K562 (cell line): ENCODE measurements around the gene DRC1. TPM values are rescaled to one million over a fixed set of nuclear protein-coding genes. Genes with fewer than 3 reads are reported as not detected.

Experiments
- ARID1B ChIP-seq: fragments of 450-650 bp; IDR thresholded peaks from 2 replicates; pipeline ENCODE4 v1.6.1; 2016; ENCODE audit warnings: antibody characterized with exemption, mild to moderate bottlenecking, inconsistent platforms
- CC2D1A ChIP-seq: fragments of 450-650 bp; IDR thresholded peaks from 2 replicates; pipeline ENCODE4 v1.6.1; 2017; ENCODE audit warnings: mild to moderate bottlenecking
- E2F3 ChIP-seq: fragments of 250-450 bp; sonication (Bioruptor Pico); IDR thresholded peaks from 2 replicates; pipeline ENCODE4 v1.4.0; 2020; ENCODE audit warnings: mild to moderate bottlenecking
- HCFC1 ChIP-seq: IDR thresholded peaks from 2 replicates; pipeline ENCODE4 v1.6.1; 2012; ENCODE audit warnings: low read depth, low read length, improper control_type of control experiment
- HIVEP1 ChIP-seq: fragments of 250-450 bp; sonication (Bioruptor Pico); IDR thresholded peaks from 2 replicates; pipeline ENCODE4 v1.4.0; 2020; ENCODE audit warnings: mild to moderate bottlenecking
- HOXB6 ChIP-seq: fragments of 250-450 bp; sonication (Bioruptor Pico); IDR thresholded peaks from 2 replicates; pipeline ENCODE4 v1.5.1; 2022; ENCODE audit warnings: mild to moderate bottlenecking, borderline replicate concordance
- LARP7 ChIP-seq: fragments of 450-650 bp; IDR thresholded peaks from 2 replicates; pipeline ENCODE4 v1.6.1; 2016
- MAFK ChIP-seq: IDR thresholded peaks from 2 replicates; pipeline ENCODE4 v1.6.1; 2011; ENCODE audit warnings: low read length, improper control_type of control experiment
- NFIX ChIP-seq: fragments of 250-450 bp; sonication (Bioruptor Pico); IDR thresholded peaks from 2 replicates; pipeline ENCODE4 v1.4.0; 2020; ENCODE audit warnings: low read depth, mild to moderate bottlenecking, moderate library complexity
- PHF20 ChIP-seq: fragments of 450-650 bp; IDR thresholded peaks from 2 replicates; pipeline ENCODE4 v1.6.1; 2018; ENCODE audit not compliant: partially characterized antibody
- PHF8 ChIP-seq: fragments of 200-600 bp; sonication (generic); IDR thresholded peaks from 2 replicates; pipeline ENCODE4 v1.6.1; 2012; ENCODE audit warnings: mixed run types, mild to moderate bottlenecking, inconsistent platforms, low read length, moderate library complexity, borderline replicate concordance
- POLR2AphosphoS5 ChIP-seq: IDR thresholded peaks from 2 replicates; pipeline ENCODE4 v1.6.1; 2011; ENCODE audit warnings: mild to moderate bottlenecking, low read depth, low read length, moderate library complexity; ENCODE audit not compliant: control insufficient read depth, insufficient read depth
- POLR2G ChIP-seq: fragments of 200-400 bp; formaldehyde crosslinking; IDR thresholded peaks from 2 replicates; pipeline ENCODE4 v1.6.1; 2017; ENCODE audit warnings: low read depth, mild to moderate bottlenecking, antibody characterized with exemption, low read length, moderate library complexity
- RB1 ChIP-seq: fragments of 450-650 bp; IDR thresholded peaks from 2 replicates; pipeline ENCODE4 v1.6.1; 2017; ENCODE audit warnings: low read depth, mild to moderate bottlenecking
- RBBP5 ChIP-seq: fragments of 200-600 bp; sonication (generic); IDR thresholded peaks from 2 replicates; pipeline ENCODE4 v1.6.1; 2012; ENCODE audit warnings: borderline replicate concordance, mild to moderate bottlenecking, low read length, control low read depth, inconsistent platforms; ENCODE audit not compliant: insufficient read depth, poor library complexity, severe bottlenecking
- SMARCC2 ChIP-seq: fragments of 450-650 bp; IDR thresholded peaks from 2 replicates; pipeline ENCODE4 v1.6.1; 2017; ENCODE audit warnings: antibody characterized with exemption, moderate library complexity, mild to moderate bottlenecking, low read depth
- XRCC5 ChIP-seq: fragments of 200-400 bp; formaldehyde crosslinking; IDR thresholded peaks from 2 replicates; pipeline ENCODE4 v1.6.1; 2017; ENCODE audit warnings: low read depth, mild to moderate bottlenecking, low read length
- YY1 ChIP-seq, 3 experiments: IDR thresholded peaks; 2 replicates each; pipeline ENCODE4 v1.6.1; 2011; ENCODE audit warnings: low read length in 2 of 3, mild to moderate bottlenecking in 2 of 3, moderate library complexity in 2 of 3, borderline replicate concordance in 1 of 3, control low read depth in 1 of 3, low read depth in 1 of 3; ENCODE audit not compliant: insufficient read depth in 3 of 3, insufficient replicate concordance in 2 of 3, control insufficient read depth in 1 of 3, insufficient read length in 1 of 3; ENCODE audit errors: extremely low read depth in 1 of 3
- ZFP36 ChIP-seq: fragments of 150-350 bp; IDR thresholded peaks from 2 replicates; pipeline ENCODE4 v1.6.1; 2018; ENCODE audit warnings: low read length, low read depth; ENCODE audit not compliant: partially characterized antibody
- ZNF133 ChIP-seq: fragments of 250-450 bp; sonication (Bioruptor Pico); IDR thresholded peaks from 2 replicates; pipeline ENCODE4 v1.4.0; 2020; ENCODE audit warnings: mild to moderate bottlenecking
- ZNF586 ChIP-seq: fragments of 450-650 bp; formaldehyde crosslinking; conservative IDR thresholded peaks from 2 replicates; pipeline ENCODE4 v1.4.0; 2020; ENCODE audit warnings: mild to moderate bottlenecking, moderate library complexity
- polyA plus RNA-seq, 8 experiments: library from polyadenylated mRNA; depleted of rRNA in 4 of 8; stranded (reverse) in 5 of 8; unstranded in 3 of 8; fragments of >200 nt; fragmentation: Nextera tagmentation in 2 of 8; fragmentation: Illumina TruSeq in 1 of 8; extraction: Ambion mirVana in 2 of 8; extraction: Trizol in 1 of 8; gene quantifications; 2 replicates each; pipeline versions ENCODE4 v1.2.1 to v1.2.3, GENCODE V29; 2011 to 2014; ENCODE audit warnings: inconsistent platforms in 1 of 8, missing spikeins in 1 of 8
- total RNA-seq, 7 experiments: library from RNA; depleted of rRNA in 6 of 7; stranded (reverse); fragments of >200 nt in 6 of 7; fragmentation: Illumina TruSeq in 2 of 7; extraction: Trizol in 2 of 7; gene quantifications; 2 replicates each; pipeline versions ENCODE4 v1.2.1 to v1.2.3, GENCODE V29; 2011 to 2021; ENCODE audit warnings: low replicate concordance in 1 of 7
- TF ChIP-seq, protein P1 (sequence below): fragments of 150-350 bp; conservative IDR thresholded peaks from 2 replicates; pipeline ENCODE4 v1.6.1; 2014; ENCODE audit warnings: low read length
- TF ChIP-seq, protein P2 (sequence below): fragments of 250-450 bp; sonication (Bioruptor Pico); IDR thresholded peaks from 2 replicates; pipeline ENCODE4 v1.9.0; 2021; ENCODE audit warnings: mild to moderate bottlenecking
- TF ChIP-seq, protein P3 (sequence below): fragments of 250-450 bp; sonication (Bioruptor Pico); IDR thresholded peaks from 2 replicates; pipeline ENCODE4 v1.8.0; 2021; ENCODE audit warnings: moderate library complexity, mild to moderate bottlenecking, inconsistent platforms

Gene DRC1
- total and polyA plus RNA-seq, 9 of the 15 experiments (the other 6 are each of a cell fraction or from before 2014, with no cell fraction given) = 0.07 to 0.10 TPM; not detected in 7

DNA sequence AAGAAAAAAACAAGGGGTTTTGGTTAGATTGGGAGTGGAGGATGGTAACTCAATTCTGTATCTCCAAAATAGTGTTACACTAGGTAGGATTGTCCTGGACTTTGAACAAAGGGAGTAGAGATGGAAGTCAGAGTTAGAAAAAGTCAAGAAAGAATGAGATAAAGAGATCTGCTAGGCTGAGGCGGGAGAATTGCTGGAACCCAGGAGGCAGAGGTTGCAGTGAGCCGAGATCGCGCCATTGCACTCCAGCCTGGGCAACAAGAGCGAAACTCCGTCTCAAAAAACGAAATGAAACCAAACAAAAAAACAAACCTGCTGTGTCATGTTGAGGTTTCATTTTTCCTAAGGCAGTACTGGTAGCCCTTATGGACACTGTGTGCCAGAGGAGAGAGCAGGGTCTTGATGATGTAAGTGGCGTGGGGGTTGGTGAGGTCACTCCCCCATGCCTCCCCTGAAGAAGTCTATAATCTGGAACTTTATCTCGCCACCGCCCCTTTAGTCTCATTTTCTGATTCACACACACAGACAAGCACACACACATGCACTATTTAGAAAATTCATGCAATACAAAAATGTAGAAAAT, 10.5 kb downstream of the DRC1 start (continued):
- TF ChIP-seq ZNF586 (no peak), NFIX (CRISPR knock-in tag) (no peak), PHF8 (peak; percentile 53; the same call in 1 of the 2 replicates), HCFC1 (peak; percentile 23; the same call in 1 of the 2 replicates), POLR2AphosphoS5 (peak; percentile 51; the same call in 1 of the 2 replicates), SMARCC2 (peak; percentile 79; the same call in 1 of the 2 replicates), ZNF133 (no peak), HIVEP1 (CRISPR knock-in tag) (no peak), XRCC5 (no peak), RBBP5 (peak; percentile 58), POLR2G (0 out of 2 replicates have a peak, but pooled peaks have one; percentile 27), ARID1B (peak; percentile 85), ZFP36 (no peak), RB1 (peak; percentile 42; the same call in 1 of the 2 replicates), CC2D1A (no peak), PHF20 (no peak), E2F3 (CRISPR knock-in tag) (no peak), LARP7 (no peak), MAFK (peak; percentile 90), YY1 (IDR thresholded peaks at IDR 0.05; ENCODE audit: borderline replicate concordance in 1 of 3, control insufficient read depth in 1 of 3, extremely low read depth in 1 of 3, insufficient read depth in 3 of 3, insufficient read length in 1 of 3, insufficient replicate concordance in 2 of 3, low read depth in 1 of 3, low read length in 2 of 3) (peak in 2 of 3 experiments; percentile 40 to 83), HOXB6 (CRISPR knock-in tag) (no peak)
- TF ChIP-seq, protein P1, sequence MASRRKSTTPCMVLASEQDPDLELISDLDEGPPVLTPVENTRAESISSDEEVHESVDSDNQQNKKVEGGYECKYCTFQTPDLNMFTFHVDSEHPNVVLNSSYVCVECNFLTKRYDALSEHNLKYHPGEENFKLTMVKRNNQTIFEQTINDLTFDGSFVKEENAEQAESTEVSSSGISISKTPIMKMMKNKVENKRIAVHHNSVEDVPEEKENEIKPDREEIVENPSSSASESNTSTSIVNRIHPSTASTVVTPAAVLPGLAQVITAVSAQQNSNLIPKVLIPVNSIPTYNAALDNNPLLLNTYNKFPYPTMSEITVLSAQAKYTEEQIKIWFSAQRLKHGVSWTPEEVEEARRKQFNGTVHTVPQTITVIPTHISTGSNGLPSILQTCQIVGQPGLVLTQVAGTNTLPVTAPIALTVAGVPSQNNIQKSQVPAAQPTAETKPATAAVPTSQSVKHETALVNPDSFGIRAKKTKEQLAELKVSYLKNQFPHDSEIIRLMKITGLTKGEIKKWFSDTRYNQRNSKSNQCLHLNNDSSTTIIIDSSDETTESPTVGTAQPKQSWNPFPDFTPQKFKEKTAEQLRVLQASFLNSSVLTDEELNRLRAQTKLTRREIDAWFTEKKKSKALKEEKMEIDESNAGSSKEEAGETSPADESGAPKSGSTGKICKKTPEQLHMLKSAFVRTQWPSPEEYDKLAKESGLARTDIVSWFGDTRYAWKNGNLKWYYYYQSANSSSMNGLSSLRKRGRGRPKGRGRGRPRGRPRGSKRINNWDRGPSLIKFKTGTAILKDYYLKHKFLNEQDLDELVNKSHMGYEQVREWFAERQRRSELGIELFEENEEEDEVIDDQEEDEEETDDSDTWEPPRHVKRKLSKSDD = no peak
- TF ChIP-seq, protein P2, sequence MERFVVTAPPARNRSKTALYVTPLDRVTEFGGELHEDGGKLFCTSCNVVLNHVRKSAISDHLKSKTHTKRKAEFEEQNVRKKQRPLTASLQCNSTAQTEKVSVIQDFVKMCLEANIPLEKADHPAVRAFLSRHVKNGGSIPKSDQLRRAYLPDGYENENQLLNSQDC (CRISPR knock-in tag) = no peak
- TF ChIP-seq, protein P3, sequence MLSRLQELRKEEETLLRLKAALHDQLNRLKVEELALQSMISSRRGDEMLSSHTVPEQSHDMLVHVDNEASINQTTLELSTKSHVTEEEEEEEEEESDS (CRISPR knock-in tag) = no peak
